Measurements from ENCODE around the gene KCNQ1. TPM values are rescaled to one million over a fixed set of nuclear protein-coding genes. Genes with fewer than 3 reads are reported as not detected.

KCNQ1 gene
- total and polyA plus RNA-seq, 4 donors = 15.4 to 41.7 (median 26.2) TPM

DNA sequence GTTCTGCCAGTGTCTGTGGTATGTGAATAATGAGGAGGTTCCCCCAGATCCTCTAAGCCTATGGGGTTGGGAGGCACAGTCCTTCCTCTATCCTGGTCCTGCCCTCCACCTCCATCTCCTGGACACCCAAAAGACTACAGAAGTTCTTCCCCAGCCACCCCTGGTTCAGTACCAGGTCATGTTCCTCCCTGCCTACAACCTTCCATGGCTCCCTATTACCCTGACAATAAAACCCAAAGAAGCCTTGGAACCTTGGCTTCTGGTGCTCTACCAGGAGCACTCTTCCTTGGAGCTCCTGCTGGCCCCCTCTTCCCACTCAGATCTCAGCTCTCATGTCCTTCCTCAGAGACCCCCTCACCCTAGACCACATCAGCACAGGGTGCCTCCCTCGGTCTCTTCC lies 13.4 kb upstream of the KCNQ1 start:
- ATAC-seq (ENCODE audit: insufficient read depth, low FRiP score) (no peak), DNase-seq (no peak)
- H3K4me1 ChIP-seq (ENCODE audit: control insufficient read depth in 5 of 5, insufficient read depth in 5 of 5, low read length in 5 of 5) = no peaks in the 10 kb centered on the region
- H3K27me3 ChIP-seq (ENCODE audit: control insufficient read depth in 3 of 3, insufficient read depth in 3 of 3, low read length in 2 of 3) = no peaks in the 10 kb centered on the region
- H3K9ac ChIP-seq (ENCODE audit: insufficient read depth in 1 of 2, low read length in 2 of 2) = no peak overlapping the region
- no peaks in the 10 kb centered on the region for H3K36me3 ChIP-seq (ENCODE audit: control insufficient read depth in 4 of 4, insufficient read depth in 4 of 4, low read length in 4 of 4)
- TF ChIP-seq CTCF (IDR thresholded peaks at IDR 0.05; ENCODE audit: control extremely low read depth, extremely low read depth) = no peak
- H3K9me3 ChIP-seq (ENCODE audit: control insufficient read depth in 4 of 4, insufficient read depth in 3 of 4, low read length in 3 of 4) = peaks cover 0 to 5% (median 0%) of the 10 kb centered on the region in 4 donors
- H3K4me3 ChIP-seq = no peak overlapping the region
- H3K27ac ChIP-seq (ENCODE audit: low read depth in 1 of 2, low read length in 1 of 2) = no peak overlapping the region
- 91 to 96% methylated on average over 1 of the region's 1 CpG for WGBS, 2 donors

DNA sequence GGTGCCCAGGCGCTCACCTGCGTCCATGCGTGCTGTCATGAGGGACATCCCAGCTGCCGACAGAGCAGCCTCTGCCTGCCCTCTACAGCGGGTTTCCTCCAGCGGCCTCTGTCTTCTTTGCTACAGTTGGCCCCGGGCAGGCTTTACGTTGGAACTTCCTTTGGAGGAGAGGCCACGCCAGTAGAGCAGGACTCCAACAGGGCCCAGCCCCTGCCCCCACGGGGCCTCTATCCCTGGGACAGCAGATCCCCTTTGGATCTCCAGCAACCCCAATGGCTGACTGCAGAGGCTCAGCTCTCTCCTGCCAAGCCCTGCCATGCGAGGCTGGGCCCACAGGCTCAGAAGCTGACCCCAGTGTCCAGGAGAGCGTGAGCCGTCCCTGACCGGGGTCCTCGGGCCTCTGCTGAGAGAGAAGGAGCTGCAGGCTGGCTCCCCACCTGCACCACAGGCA lies 12.6 kb upstream of the KCNQ1 start:
- H3K4me1 ChIP-seq (ENCODE audit: control insufficient read depth in 5 of 5, insufficient read depth in 5 of 5, low read length in 5 of 5) = no peaks in the 10 kb centered on the region
- DNase-seq (no peak), ATAC-seq (ENCODE audit: insufficient read depth, low FRiP score) (no peak)
- H3K27me3 ChIP-seq (ENCODE audit: control insufficient read depth in 3 of 3, insufficient read depth in 3 of 3, low read length in 2 of 3) = no peaks in the 10 kb centered on the region
- TF ChIP-seq CTCF (IDR thresholded peaks at IDR 0.05; ENCODE audit: control extremely low read depth, extremely low read depth) = no peak
- peaks cover 0 to 5% (median 0%) of the 10 kb centered on the region in 4 donors for H3K9me3 ChIP-seq (ENCODE audit: control insufficient read depth in 4 of 4, insufficient read depth in 3 of 4, low read length in 3 of 4)
- H3K4me3 ChIP-seq = no peak overlapping the region
- 80 to 86% methylated on average over 15 of the region's 15 CpGs for WGBS, 2 donors
- no peaks in the 10 kb centered on the region for H3K36me3 ChIP-seq (ENCODE audit: control insufficient read depth in 4 of 4, insufficient read depth in 4 of 4, low read length in 4 of 4)
- H3K9ac ChIP-seq (ENCODE audit: insufficient read depth in 1 of 2, low read length in 2 of 2) = no peak overlapping the region
- no peak overlapping the region for H3K27ac ChIP-seq (ENCODE audit: low read depth in 1 of 2, low read length in 1 of 2)

GRCh38 chr11:2432628-2433071 lies 12.2 kb upstream of the KCNQ1 start:
- TF ChIP-seq CTCF (IDR thresholded peaks at IDR 0.05; ENCODE audit: control extremely low read depth, extremely low read depth) = no peak
- 92 to 96% methylated on average over 13 of the region's 13 CpGs for WGBS, 2 donors
- H3K27me3 ChIP-seq (ENCODE audit: control insufficient read depth in 3 of 3, insufficient read depth in 3 of 3, low read length in 2 of 3) = no peaks in the 10 kb centered on the region
- H3K4me3 ChIP-seq = no peak overlapping the region
- no peak for ATAC-seq (ENCODE audit: insufficient read depth, low FRiP score)
- H3K27ac ChIP-seq (ENCODE audit: low read depth in 1 of 2, low read length in 1 of 2) = no peak overlapping the region
- H3K4me1 ChIP-seq (ENCODE audit: control insufficient read depth in 5 of 5, insufficient read depth in 5 of 5, low read length in 5 of 5) = no peaks in the 10 kb centered on the region
- peaks cover 0 to 5% (median 0%) of the 10 kb centered on the region in 4 donors for H3K9me3 ChIP-seq (ENCODE audit: control insufficient read depth in 4 of 4, insufficient read depth in 3 of 4, low read length in 3 of 4)
- H3K36me3 ChIP-seq (ENCODE audit: control insufficient read depth in 4 of 4, insufficient read depth in 4 of 4, low read length in 4 of 4) = no peaks in the 10 kb centered on the region
- no peak overlapping the region for H3K9ac ChIP-seq (ENCODE audit: insufficient read depth in 1 of 2, low read length in 2 of 2)
- no peak for DNase-seq
